Smooth muscle cell (in vitro differentiated cells): ENCODE data around the gene LMNB1. TPM values are rescaled to one million over a fixed set of nuclear protein-coding genes. Genes with fewer than 3 reads are reported as not detected.
"Not testable (repeated sequence)": the region's sequence is repeated elsewhere in the genome, so short reads cannot be mapped to it uniquely, and the experiment has no call there.

Experiments
- DNase-seq: peaks from one replicate; lab custom pipeline; 2025; ENCODE audit not compliant: unreplicated experiment; lab: John Stamatoyannopoulos, UW
- H2AFZ ChIP-seq: fragments of 200-600 bp; sonication (generic); 2 replicates; pipeline ENCODE4 v1.6.0; 2016; ENCODE audit warnings: antibody characterized with exemption, low read depth, mild to moderate bottlenecking
- H3F3A ChIP-seq: fragments of 200-600 bp; sonication (generic); 2 replicates; pipeline ENCODE4 v1.6.0; 2017; ENCODE audit warnings: antibody characterized with exemption, low read depth
- H3K27ac ChIP-seq: fragments of 200-600 bp; sonication (generic); 2 replicates; pipeline ENCODE4 v1.5.1; 2016; ENCODE audit warnings: low read depth, mild to moderate bottlenecking
- H3K27me3 ChIP-seq: fragments of 200-600 bp; sonication (generic); 2 replicates; pipeline ENCODE4 v1.6.1; 2016; ENCODE audit warnings: low read depth, mild to moderate bottlenecking
- H3K36me3 ChIP-seq: fragments of 200-600 bp; sonication (generic); 2 replicates; pipeline ENCODE4 v1.5.1; 2016; ENCODE audit warnings: low read depth
- H3K4me1 ChIP-seq: fragments of 200-600 bp; sonication (generic); 2 replicates; pipeline ENCODE4 v1.5.1; 2016; ENCODE audit warnings: low read depth
- H3K4me2 ChIP-seq: fragments of 200-600 bp; sonication (generic); 2 replicates; pipeline ENCODE4 v1.6.0; 2016; ENCODE audit warnings: mild to moderate bottlenecking
- H3K4me3 ChIP-seq: fragments of 200-600 bp; sonication (generic); 2 replicates; pipeline ENCODE4 v1.5.1; 2016; ENCODE audit warnings: mild to moderate bottlenecking
- H3K79me2 ChIP-seq: fragments of 200-600 bp; sonication (generic); 2 replicates; pipeline ENCODE4 v1.6.0; 2016; ENCODE audit warnings: low read depth, mild to moderate bottlenecking
- H3K9ac ChIP-seq: fragments of 200-600 bp; sonication (generic); 2 replicates; pipeline ENCODE4 v1.6.0; 2016; ENCODE audit warnings: low read depth
- H3K9me3 ChIP-seq: fragments of 200-600 bp; sonication (generic); replicated peaks from 2 replicates; pipeline ENCODE4 v1.5.1; 2016; ENCODE audit warnings: low read depth
- H4K20me1 ChIP-seq: fragments of 200-600 bp; sonication (generic); 2 replicates; pipeline ENCODE4 v1.6.0; 2016; ENCODE audit warnings: low read depth
- WGBS: methylation state at CpG from one replicate; pipeline ENCODE4 v1.1.7; 2016; ENCODE audit warnings: low lambda C conversion rate; 5-methylcytosine and 5-hydroxymethylcytosine counted together
- polyA plus RNA-seq: library from polyadenylated mRNA; unstranded; fragments of >200 nt; fragmentation: Nextera tagmentation; extraction: Ambion mirVana; gene quantifications from 2 replicates; pipeline ENCODE4 v1.2.1, GENCODE V29; 2016
- total RNA-seq: library from RNA; depleted of rRNA; stranded (reverse); fragments of >200 nt; gene quantifications from 2 replicates; pipeline ENCODE4 v1.2.3, GENCODE V29; 2014
- TF ChIP-seq, protein P1 (sequence below): fragments of 200-600 bp; sonication (generic); IDR thresholded peaks from 2 replicates; pipeline ENCODE4 v1.5.1; 2017; ENCODE audit warnings: borderline replicate concordance, mild to moderate bottlenecking, antibody characterized with exemption; ENCODE audit not compliant: insufficient read depth, poor library complexity, severe bottlenecking

LMNB1 gene
- total and polyA plus RNA-seq, 2 experiments from 2014 or later, result 8.4 to 32.5 TPM

DNA sequence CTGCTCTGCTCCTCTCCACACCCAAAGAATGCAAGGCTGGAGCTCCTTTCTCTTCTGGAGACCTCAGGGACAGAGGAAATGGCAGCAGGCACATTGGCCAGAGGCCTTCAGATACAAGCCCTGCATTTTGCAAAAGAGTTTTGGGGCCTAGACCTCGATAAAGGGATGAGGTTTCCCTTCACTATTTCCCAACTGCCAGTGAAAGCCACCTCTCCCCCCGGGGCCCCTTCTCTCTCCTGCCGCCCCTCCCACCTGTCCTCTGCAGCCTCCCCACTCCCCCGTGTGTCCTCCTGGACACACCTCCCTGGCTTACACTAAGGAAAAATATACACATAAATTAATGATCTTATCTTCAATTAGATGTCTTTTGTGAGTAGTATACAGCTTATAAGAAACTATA lies 21.3 kb upstream of the LMNB1 start:
- TF ChIP-seq, protein P1, sequence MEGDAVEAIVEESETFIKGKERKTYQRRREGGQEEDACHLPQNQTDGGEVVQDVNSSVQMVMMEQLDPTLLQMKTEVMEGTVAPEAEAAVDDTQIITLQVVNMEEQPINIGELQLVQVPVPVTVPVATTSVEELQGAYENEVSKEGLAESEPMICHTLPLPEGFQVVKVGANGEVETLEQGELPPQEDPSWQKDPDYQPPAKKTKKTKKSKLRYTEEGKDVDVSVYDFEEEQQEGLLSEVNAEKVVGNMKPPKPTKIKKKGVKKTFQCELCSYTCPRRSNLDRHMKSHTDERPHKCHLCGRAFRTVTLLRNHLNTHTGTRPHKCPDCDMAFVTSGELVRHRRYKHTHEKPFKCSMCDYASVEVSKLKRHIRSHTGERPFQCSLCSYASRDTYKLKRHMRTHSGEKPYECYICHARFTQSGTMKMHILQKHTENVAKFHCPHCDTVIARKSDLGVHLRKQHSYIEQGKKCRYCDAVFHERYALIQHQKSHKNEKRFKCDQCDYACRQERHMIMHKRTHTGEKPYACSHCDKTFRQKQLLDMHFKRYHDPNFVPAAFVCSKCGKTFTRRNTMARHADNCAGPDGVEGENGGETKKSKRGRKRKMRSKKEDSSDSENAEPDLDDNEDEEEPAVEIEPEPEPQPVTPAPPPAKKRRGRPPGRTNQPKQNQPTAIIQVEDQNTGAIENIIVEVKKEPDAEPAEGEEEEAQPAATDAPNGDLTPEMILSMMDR, result no peak
- Histone ChIP-seq H3K79me2 (no peaks in the 10 kb centered on the region), H3K36me3 (no peaks in the 10 kb centered on the region), H3K4me2 (no peak overlapping the region), H4K20me1 (no peaks in the 10 kb centered on the region), H3F3A (no peaks in the 10 kb centered on the region), H3K9ac (no peak overlapping the region), H3K4me1 (no peaks in the 10 kb centered on the region), H3K9me3 (no peaks in the 10 kb centered on the region), H3K4me3 (no peak overlapping the region), H2AFZ (no peak overlapping the region), H3K27me3 (no peaks in the 10 kb centered on the region), H3K27ac (no peak overlapping the region)
- no peak for DNase-seq
- 59% methylated on average over 4 of the region's 4 CpGs for WGBS

DNA sequence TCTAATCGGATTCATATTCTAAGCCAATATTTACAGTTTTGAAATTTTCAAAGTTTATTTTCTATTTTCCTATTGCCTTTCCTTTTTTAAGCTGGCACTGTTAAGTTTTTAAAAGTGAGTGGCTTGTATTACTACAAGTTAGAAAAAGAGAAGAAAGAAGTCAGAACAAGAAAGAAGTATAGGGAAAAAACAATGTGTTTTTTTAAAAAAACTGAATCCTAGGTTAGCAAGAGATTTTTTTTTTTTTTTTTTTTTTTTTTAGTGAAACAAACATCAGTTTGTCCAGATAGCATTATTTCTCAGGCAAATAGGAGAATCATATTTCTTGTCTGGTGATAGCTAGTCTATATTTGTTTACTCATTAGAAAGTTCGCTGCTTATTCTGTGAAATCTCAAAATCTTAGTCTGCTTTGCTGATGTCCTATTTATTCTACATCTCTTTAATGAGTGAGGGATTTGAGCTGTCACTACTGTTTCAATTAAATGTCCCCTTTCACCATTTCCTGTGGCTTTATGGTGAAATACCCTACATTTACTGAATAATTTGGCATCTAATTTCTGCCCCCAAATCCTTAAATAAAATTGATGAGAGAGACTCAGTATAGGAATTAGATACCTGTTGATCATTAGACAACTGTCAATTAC lies 19.1 kb upstream of the LMNB1 start:
- Histone ChIP-seq H4K20me1 (no peaks in the 10 kb centered on the region), H3K27me3 (no peaks in the 10 kb centered on the region), H3K27ac (no peak overlapping the region), H3K36me3 (no peaks in the 10 kb centered on the region), H3K9me3 (no peaks in the 10 kb centered on the region), H3F3A (no peaks in the 10 kb centered on the region), H3K4me3 (no peak overlapping the region), H2AFZ (no peak overlapping the region), H3K4me1 (no peaks in the 10 kb centered on the region), H3K4me2 (no peak overlapping the region), H3K9ac (no peak overlapping the region), H3K79me2 (no peaks in the 10 kb centered on the region)
- DNase-seq, result no peak
- TF ChIP-seq, protein P1, result no peak
- 85% methylated on average over 2 of the region's 2 CpGs for WGBS

DNA sequence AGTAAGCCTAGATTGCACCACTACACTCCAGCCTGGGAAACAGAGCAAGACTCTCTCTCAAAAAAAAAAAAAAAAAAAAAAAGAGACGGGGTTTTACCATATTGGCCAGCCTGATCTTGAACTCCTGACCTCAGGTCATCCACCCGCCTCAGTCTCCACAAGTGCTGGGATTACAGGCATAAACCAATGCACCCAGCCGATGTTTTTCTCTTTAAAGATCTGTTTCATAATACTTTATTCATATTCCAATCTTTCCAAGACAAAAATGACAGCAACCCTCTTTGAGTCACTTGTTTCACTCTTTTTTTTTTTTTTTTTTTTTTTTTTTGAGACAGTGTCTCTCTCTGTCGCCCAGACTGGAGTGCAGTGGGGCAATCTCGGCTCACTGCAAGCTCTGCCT lies 13.6 kb upstream of the LMNB1 start:
- no peaks in the 10 kb centered on the region for H3K36me3 ChIP-seq
- H3K4me1 ChIP-seq, result no peaks in the 10 kb centered on the region
- DNase-seq, result no peak
- H3K4me2 ChIP-seq, result no peak overlapping the region
- H3F3A ChIP-seq, result no peaks in the 10 kb centered on the region
- WGBS, result 86% methylated on average over 5 of the region's 5 CpGs
- TF ChIP-seq, protein P1, result no peak
- no peak overlapping the region for H3K9ac ChIP-seq
- H3K9me3 ChIP-seq, result no peaks in the 10 kb centered on the region
- H3K79me2 ChIP-seq, result no peaks in the 10 kb centered on the region
- H3K27me3 ChIP-seq, result no peaks in the 10 kb centered on the region
- H4K20me1 ChIP-seq, result no peaks in the 10 kb centered on the region
- no peak overlapping the region for H2AFZ ChIP-seq
- H3K27ac ChIP-seq, result no peak overlapping the region
- no peak overlapping the region for H3K4me3 ChIP-seq

DNA sequence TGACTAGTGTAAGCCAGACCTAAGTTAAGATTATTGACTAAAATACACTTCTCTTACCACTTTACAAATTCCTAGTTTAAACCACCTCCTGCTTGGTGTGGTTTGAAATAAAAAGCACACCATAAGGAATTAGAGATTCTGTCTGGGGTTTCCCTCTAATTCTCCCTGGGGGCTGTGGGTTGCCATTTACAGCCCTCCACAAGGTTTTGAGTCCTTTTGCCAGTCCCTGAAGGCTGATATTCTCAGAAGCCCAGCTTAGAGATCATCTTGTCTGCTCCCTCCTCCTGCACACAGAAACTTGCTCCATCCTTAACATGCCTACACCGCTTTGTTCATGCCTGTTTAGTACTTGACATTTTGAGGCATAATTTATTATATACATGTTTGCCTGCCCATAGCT lies 7.2 kb upstream of the LMNB1 start:
- H3K4me2 ChIP-seq, result no peak overlapping the region
- no peak overlapping the region for H3K9ac ChIP-seq
- no peak overlapping the region for H3K4me3 ChIP-seq
- H3F3A ChIP-seq, result no peaks in the 10 kb centered on the region
- no peaks in the 10 kb centered on the region for H3K27me3 ChIP-seq
- H3K4me1 ChIP-seq, result no peaks in the 10 kb centered on the region
- H3K27ac ChIP-seq, result no peak overlapping the region
- no peak overlapping the region for H2AFZ ChIP-seq
- no peaks in the 10 kb centered on the region for H3K79me2 ChIP-seq
- no peaks in the 10 kb centered on the region for H3K9me3 ChIP-seq
- no peak for DNase-seq
- 100% methylated on average over 1 of the region's 1 CpG for WGBS
- no peaks in the 10 kb centered on the region for H3K36me3 ChIP-seq
- H4K20me1 ChIP-seq, result no peaks in the 10 kb centered on the region
- TF ChIP-seq, protein P1, result no peak

DNA sequence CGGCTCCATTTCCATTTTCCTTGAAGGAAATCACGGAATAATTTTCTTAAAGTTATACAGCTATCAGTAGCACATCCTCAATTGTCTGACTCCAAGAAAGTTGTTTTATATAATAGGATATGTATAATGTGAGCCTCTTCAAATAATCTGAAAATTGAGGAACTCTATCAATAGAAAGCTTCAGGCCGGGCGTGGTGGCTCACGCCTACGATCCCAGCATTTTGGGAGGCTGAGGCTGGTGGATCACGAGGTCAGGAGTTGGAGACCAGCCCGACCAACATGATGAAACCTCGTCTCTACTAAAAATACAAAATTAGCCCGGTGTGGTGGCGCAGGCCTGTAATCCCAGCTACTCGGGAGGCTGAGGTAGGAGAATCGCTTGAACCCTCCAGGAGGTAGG lies 3.4 kb upstream of the LMNB1 start:
- H3K27ac ChIP-seq, H3K36me3 ChIP-seq, H3K9ac ChIP-seq, H3K9me3 ChIP-seq, DNase-seq, H3K4me3 ChIP-seq, H3K4me2 ChIP-seq, H3K79me2 ChIP-seq, H4K20me1 ChIP-seq, H3K4me1 ChIP-seq, H3K27me3 ChIP-seq, H2AFZ ChIP-seq: not testable (repeated sequence)
- H3F3A ChIP-seq, result peaks cover 12% of the 10 kb centered on the region
- WGBS, result 98% methylated on average over 13 of the region's 13 CpGs

DNA sequence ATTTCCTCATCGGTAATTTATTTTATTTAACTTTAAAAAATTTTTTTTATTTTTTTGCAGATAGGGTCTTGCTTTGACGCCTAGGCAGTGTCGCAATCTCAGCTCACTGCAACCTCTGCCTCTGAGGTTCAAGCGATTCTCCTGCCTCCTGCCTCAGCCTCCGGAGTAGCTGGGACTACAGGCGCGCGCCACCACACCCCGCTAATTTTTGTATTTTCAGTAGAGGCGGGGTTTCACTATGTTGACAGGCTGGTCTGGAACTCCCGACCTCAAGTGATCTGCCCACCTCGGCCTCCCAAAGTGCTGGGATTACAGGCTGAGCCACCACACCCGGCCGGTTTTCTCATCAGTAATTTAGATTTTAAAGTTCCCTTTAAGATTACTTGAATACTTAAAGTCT lies 2.3 kb upstream of the LMNB1 start:
- H3K9me3 ChIP-seq, H3K36me3 ChIP-seq, H3K27ac ChIP-seq, DNase-seq, H3K79me2 ChIP-seq, H3K4me3 ChIP-seq, H2AFZ ChIP-seq, H3K9ac ChIP-seq, H3K4me1 ChIP-seq, H3K4me2 ChIP-seq, H4K20me1 ChIP-seq, H3K27me3 ChIP-seq: not testable (repeated sequence)
- H3F3A ChIP-seq, result peaks cover 12% of the 10 kb centered on the region
- WGBS, result 97% methylated on average over 14 of the region's 14 CpGs
